NCI-H1417 treated with DMSO at 0.1 percent for 48 hours (cell line): ENCODE results near the gene EML3.
"Not testable (repeated sequence)": the region's sequence is repeated elsewhere in the genome, so short reads cannot be mapped to it uniquely, and the experiment has no call there.

Experiments
- DNase-seq: peaks from one replicate; lab custom pipeline; 2025; lab: John Stamatoyannopoulos, UW

Gene EML3, protein sequence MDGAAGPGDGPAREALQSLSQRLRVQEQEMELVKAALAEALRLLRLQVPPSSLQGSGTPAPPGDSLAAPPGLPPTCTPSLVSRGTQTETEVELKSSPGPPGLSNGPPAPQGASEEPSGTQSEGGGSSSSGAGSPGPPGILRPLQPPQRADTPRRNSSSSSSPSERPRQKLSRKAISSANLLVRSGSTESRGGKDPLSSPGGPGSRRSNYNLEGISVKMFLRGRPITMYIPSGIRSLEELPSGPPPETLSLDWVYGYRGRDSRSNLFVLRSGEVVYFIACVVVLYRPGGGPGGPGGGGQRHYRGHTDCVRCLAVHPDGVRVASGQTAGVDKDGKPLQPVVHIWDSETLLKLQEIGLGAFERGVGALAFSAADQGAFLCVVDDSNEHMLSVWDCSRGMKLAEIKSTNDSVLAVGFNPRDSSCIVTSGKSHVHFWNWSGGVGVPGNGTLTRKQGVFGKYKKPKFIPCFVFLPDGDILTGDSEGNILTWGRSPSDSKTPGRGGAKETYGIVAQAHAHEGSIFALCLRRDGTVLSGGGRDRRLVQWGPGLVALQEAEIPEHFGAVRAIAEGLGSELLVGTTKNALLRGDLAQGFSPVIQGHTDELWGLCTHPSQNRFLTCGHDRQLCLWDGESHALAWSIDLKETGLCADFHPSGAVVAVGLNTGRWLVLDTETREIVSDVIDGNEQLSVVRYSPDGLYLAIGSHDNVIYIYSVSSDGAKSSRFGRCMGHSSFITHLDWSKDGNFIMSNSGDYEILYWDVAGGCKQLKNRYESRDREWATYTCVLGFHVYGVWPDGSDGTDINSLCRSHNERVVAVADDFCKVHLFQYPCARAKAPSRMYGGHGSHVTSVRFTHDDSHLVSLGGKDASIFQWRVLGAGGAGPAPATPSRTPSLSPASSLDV

DNA sequence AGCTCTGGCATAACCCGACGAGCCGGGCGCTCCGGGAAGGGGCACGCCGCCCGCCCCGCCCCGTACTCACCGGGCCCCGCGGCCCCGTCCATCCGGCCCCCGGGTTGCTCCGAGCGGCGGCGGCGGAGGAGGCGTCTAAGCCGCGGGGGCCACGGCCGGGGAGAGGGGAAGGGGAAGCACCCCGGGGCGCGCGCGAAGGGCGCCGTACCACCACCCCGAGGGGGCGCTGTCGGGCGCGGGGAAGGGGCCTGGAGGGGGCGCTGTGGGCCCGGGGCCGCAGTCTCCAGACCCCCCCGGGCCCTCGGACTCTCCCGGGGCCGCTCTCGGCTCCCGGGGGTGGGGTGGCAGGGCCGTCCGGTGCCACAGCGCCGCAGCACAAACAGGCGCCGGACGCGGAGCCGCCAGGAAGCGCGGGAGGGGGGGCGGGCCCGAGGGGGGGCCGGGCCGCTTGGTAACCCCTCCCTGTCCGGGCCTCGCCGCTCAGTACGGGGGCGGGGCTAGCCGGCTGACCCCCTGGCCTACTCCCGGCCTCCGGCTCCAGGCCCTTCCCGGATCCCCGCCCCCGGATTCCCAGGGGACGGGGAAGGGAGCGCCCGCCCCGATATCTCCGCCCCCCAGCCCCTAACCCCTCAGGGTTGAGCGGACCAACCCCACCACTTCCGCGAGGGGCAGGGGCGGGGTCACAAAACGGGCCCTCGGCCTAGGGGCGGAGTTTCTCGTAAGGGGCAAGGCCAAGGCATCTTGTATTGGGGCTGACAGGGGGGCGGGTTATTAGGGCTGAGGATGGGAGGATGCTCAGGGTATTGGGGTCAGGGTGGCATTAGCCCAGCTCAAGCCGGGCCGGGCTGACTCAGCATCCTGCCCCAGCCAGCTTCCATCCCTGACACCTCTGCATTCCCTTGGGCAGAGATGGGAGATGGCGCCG lies at the start of gene EML3, which contains the start of gene ROM1:
EML3 (minus strand) TSS at position 410 of the 925 bp plus-strand sequence; CDS start at position 92, 318 bp downstream.
ROM1 (plus strand) TSS at position 892 of the 925 bp plus-strand sequence; CDS start at position 917, 25 bp downstream.
- DNase-seq, result no peak

DNA sequence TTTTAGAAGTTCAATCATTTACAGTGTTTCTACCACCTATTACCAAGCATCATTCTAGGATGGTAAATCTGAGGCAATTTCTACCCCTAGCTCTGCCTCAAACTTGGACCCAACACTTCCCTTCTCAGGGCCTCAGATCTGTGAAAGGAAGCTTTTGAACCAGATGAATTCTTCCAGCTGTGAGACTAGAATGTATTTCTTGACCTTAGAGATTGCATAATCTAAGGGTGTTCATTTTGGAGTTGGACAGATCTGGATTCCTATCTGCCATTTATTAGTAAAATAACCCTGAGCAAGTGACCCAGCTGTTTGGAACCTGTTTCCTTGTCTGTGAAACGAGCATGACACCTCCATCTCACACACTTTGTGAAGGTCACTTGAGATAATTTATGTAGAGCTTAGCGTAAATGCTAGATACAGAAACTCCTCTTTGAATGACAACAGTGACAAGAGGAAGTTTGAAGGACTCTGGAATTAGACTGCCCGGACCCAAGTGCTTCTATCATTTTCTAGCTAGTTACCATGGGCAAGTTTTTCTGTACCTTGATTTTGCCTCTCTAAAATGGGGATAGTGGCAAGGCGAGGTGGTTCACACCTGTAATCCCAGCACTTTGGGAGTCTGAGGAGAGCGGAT lies 44.3 kb upstream of the EML3 start:
- no peak for DNase-seq

DNA sequence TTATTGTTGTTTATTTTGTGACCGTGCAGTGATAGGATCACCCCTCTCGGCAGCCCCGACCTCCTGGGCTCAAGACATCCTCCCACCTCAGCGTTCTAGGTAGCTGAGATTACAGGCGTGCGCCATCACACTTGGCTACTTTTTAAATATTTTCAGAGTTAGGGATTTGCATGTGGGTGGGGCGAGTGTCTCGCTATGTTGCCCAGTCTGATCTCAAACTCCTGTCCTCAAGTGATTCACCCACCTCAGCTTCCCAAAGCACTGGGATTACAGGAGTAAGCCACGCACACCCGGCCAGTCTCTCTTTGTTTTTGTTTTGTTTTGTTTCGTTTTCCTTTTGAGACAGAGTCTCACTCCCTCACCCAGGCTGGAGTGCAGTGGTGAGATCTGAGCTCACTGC lies 41.7 kb upstream of the EML3 start:
- no peak for DNase-seq

DNA sequence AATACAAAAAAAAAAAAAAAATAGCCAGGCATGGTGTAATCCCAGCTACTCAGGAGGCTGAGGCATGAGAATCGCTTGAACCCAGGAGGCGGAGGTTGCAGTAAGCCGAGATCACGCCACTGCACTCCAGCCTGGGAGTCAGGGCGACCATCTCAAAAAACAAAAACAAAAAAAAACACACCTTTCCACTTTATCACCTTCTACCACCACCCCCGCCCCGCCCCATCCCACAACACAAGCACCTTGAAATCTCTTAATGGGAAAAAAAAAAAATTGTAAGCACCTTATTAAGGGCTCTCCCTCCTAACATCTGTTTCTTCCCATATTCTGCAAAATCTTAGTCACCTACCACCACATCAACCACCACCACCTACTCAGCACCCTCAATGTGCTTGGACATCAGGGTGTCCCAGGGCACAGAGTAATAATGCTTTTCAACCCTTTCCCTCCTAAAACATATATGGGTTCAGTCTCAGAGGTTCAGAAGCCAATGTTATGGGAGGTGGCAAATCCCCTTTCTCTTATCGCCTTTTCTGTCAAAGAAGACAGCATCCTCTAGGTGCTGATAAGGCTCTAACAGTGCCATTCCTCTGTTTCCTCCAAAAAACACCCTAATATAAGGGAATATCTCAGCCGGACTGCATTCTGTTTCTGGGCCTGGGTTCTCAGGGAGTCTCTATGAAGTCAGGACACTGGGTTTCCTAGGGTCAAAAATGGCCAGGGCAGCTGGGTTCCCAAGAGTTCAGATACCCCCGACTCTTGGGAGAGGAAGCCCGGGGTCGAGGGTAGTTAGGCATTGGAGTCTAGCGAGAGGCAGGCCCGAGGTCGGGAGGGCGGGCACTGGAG lies 39.8 kb upstream of the EML3 start:
- DNase-seq, result no peak

DNA sequence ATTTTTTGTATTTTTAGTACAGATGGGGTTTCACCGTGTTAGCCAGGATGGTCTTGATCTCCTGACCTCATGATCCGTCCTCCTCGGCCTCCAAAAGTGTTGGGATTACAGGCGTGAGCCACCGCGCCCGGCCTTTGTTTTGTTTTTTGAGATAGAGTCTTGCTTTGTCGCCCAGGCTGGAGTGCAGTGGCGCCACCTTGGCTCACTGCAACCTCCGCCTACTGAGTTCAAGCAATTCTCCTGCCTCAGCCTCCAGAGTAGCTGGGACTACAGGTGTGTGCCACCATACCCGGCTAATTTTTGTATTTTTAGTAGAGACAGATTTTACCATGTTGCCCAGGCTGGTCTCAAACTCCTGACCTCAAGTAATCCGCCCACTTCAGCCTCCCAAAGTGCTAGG lies 37.7 kb upstream of the EML3 start:
- not testable (repeated sequence) for DNase-seq

DNA sequence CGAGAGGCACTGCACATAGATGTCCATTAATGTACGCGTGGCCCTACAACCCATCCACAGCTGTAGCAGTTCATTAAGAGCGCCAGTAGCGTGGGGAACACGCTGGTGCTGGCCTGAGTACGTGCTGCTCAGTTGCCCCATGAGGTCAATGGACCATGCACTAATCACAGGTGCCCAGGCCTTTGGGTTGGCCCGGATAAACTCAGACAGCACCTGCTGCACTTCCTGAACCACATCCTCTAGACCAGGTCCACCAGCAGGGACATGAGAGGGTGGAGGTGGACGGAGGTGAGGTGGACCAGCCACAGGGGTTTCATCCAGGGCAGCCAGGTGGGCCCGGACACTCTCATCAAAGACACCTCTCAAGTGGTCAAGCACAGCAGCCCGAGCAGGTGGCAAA lies 36.9 kb upstream of the EML3 start:
- no peak for DNase-seq

DNA sequence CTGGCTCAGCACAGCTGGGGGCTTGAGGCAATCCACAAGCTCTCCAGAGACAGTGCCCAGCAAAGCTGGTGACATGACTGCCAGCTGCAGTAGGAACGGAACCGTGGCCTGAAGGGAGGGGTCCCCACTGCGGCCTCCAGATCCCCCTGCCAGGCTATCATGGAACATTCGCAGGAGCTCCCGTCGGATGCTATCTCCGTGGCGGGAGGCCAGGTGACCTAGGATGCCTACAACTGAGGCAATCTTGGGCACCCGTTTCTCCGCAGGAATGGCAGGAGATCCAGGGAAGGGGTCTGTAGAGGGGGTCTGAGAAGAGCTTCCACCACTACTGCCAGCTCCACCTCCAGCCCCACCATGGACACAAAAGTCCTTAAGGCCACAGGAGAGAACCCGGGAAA lies 36.4 kb upstream of the EML3 start:
- DNase-seq, result no peak

DNA sequence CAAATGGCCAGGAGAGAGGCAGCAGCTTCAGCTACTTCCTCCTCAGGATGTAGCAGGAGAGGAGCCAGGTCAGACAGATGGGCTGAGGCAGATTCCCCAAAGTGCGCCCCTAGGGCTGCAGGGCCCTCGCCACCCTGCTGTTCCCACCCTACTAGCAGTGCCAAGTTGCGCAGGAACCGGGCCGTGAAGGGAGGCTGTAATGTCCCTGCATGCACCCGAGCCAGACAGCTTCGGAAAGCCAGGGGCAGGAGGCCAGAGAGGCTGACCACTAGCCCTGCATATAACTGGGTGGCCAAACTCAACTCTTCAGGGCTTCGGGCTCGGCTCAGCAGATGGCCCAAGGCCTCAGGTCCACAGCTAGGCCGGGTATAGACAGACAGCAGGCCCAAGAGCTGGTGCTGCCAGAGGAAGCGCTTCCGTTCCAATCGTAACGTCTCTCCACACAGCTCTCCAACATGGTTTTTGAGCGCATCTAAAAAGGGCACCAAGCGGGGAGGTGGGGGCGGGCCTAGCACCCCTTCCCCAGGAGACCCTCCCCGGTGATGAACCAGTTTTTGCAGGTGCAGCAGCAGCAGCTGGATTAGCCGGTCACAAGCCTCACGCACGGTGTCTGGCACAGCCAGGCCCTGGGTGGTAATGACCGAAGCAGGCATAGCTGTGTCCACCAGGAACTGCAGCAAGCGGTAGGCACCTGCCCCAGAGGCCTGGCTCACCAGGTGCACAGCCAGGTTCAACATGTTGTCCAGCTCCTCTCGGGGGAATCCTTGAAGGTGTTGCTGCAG lies 35.8 kb upstream of the EML3 start:
- no peak for DNase-seq

DNA sequence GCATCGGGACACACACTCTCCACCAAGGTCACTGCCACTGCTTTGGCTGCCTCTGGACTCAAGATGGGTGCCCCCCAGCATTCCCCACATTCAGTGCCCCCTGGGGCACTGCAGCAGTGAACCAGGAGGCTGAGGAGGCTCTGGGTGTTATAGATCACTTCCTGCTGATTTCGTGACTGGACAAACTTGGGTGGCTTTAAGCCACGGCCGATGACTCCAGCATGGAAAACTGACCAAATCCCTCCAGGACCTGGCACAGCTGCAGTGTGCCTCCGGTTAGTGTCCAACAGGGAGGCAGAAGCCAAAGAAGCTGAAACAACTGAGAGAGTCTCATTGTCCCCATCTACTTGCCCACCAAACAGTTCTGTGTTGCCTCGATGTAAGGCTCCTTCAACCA lies 35.0 kb upstream of the EML3 start:
- DNase-seq, result no peak

DNA sequence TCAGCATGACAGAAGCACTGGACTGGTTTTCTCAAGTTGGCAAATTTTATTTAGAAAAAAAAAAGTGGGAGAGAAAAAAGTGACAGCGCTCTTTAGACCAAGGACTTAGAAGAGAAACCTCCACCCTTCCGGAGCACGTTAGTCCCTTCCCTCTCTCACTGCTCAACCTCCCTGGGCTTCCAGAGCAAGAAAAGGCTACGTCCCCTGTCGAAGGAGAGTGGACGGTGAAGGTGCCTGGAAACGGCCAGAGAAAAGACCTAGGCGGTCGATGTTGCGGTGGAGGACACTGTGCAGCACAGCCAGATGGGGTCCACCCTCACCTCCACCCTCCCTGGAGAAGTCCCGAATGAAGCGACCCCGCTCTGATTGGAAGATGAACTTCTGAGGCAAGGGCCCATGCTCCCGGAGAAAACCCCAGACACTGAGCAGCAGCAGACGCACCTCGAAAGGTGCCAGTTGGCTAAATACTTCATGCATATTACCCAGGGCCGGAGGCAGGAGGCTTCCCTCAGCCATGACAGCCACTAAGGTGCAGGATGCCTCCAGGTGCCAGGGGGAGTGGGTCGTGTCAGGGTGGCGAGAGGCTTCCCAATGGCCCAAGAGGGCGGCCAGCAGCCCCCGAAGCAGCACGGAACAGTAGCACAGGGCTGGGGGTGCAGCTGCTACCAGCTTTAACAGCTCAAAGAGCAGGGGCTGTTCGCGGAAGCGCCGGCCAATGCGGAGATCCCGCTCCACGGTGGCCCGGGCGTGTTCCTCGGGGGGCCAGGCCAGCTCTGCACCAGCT lies 34.4 kb upstream of the EML3 start:
- no peak for DNase-seq

DNA sequence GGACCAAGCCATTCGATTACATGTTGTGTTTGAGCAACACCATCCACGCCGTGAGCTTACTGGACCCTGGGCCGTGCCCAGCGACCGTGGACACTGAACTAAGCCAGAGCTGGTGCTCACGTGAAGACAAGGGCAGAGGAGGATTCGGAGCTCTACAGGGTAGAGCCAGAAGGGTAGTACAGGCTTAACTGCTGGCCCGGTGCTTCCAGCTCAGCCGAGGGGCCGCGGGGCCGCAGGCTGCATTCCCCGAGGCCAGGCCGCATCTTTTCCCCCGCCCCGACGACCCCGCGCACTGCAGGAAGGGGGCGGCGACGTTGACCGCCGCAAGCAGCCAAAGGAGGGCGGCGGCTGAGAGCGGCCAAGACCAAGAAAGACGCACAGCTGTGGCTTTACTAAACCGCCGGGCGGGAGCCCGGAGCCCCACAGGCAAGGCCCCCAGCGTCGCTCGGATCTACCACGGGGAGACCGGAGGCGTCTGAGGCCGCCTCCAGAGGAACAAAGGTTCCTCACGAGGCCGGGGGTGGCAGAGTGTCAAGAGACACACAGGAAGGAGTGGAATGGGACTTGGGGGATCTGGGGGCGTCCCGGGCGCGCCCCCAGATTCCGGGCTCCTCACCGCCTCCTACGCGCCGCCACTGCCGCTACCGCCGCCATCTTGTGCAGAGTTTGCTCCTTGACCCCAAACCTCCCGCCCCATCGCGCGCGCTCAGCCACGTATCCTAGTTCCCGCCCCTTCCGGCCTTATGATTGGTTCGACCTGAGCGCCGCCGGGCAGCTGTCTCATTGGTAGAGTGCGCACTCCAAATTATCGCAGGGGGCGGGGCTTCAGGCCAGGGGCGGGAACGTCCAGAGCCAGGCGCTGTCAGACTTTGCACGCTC lies 33.6 kb upstream of the EML3 start, which contains the start of gene GANAB:
GANAB (minus strand) TSS at position 668 of the 879 bp plus-strand sequence; CDS start at position 654, 14 bp downstream.
- DNase-seq, result peak; percentile 93

DNA sequence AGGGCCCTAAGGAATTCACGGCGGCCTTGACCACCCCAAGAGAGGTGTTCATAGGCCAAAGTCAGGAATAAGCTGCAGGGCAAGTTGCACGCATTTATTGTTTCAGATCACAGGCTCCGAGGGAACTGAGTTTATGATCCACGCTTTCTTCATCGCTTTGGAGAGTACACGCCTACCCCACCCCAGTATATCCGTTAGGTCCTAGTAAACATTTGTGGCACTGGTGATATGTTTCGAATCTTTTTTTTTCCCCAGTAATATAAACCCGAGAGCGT lies 33.0 kb upstream of the EML3 start:
- no peak for DNase-seq

DNA sequence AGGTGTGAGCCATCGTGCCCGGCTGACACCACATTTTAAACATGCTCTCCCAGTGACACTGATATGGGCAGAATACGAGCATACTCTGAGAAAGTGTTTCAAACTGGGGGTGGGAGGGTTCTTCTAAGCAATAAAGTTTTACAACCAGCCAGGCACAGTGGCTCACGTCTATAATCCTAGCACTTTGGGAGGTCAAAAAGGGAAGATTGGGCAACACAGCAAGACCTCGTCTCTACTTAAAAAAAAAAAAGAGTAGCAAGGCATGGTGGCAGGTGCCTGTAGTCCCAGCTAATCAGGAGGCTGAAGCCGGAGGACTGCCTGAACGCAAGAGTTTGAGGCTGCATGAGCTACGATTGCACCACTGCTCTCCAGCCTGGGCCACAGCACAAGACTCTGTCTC lies 31.6 kb upstream of the EML3 start:
- DNase-seq, result no peak

DNA sequence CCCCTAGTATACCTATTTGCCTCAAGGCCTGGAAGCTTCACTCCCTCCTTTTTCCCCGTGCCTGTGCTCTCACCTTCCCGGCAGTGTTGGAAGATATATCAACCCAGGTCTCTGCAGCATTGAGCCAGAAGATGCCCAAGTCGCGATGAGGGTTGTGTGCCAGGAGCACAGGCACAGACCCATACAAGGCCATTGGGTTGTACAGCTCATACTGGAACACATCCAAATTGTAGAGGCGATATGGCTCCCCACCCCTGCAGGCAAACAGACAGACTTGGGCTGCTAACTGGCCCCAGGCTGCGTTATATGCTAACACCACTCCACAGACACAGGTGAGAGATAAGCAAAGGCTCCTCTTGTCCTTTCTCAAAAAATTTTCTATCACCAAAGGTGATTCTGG lies 19.9 kb upstream of the EML3 start:
- DNase-seq, result no peak

DNA sequence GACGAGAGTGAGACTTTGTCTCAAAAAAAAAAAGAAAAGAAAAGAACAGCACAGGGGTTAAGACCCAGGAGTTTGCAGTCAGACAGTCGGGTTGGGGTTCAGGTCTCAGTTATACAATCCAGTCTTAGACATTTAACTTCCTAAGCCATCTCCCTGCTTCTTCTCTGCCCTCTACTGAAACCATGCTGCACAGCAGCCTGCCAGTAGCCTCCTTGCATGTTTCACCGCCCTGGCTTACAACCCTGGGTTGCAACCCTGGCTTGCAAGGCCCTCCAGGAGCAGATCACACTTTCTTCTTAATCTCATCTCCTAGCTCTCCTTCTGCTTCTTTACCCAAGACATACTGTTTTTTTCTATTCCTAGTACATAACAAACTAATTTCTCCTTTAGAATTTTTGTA lies 15.1 kb upstream of the EML3 start:
- no peak for DNase-seq

DNA sequence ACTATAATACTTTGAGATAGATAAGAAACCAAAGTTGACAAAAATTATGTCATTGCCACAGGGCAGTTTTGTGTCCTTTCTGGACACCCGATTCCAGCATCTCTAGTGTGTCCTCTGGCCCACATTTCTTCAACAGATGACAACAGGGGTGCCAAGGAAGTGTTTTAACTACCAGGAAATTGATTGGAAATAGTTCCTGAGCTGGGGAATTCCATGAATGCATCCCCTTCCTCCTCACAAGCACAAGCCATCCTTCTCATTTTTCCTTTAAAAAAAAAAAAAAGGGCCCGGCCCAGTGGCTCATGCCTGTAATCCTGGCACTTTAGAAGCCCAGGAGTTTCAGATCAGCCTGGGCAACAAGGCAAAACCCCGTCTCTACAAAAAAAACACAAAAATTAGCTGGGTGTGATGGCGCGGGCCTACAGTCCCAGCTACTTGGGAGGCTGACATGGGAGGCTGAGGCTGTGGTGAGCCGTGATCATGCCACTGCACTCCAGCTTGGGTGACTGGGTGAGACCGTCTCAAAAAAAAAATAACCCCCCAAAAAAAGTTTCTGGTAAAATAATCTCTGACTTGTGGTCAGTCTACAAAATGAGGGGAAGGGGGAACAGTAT lies 10.0 kb upstream of the EML3 start:
- DNase-seq, result no peak
